ENCODE measurements around the gene MAML2.

GRCh38 chr11:96361778-96362177 is 18.8 kb upstream of the MAML2 start:
- TF ChIP-seq, protein P1, sequence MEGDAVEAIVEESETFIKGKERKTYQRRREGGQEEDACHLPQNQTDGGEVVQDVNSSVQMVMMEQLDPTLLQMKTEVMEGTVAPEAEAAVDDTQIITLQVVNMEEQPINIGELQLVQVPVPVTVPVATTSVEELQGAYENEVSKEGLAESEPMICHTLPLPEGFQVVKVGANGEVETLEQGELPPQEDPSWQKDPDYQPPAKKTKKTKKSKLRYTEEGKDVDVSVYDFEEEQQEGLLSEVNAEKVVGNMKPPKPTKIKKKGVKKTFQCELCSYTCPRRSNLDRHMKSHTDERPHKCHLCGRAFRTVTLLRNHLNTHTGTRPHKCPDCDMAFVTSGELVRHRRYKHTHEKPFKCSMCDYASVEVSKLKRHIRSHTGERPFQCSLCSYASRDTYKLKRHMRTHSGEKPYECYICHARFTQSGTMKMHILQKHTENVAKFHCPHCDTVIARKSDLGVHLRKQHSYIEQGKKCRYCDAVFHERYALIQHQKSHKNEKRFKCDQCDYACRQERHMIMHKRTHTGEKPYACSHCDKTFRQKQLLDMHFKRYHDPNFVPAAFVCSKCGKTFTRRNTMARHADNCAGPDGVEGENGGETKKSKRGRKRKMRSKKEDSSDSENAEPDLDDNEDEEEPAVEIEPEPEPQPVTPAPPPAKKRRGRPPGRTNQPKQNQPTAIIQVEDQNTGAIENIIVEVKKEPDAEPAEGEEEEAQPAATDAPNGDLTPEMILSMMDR (IDR thresholded peaks at IDR 0.05), result no peak
- TF ChIP-seq POLR2A (IDR thresholded peaks at IDR 0.05), result no peak
